ENCODE results near the gene ACVR1. TPM values are rescaled to one million over a fixed set of nuclear protein-coding genes. Genes with fewer than 3 reads are reported as not detected.

The ACVR1 gene
- total RNA-seq, 1 experiment from 2014 or later, result 71.3 TPM

DNA sequence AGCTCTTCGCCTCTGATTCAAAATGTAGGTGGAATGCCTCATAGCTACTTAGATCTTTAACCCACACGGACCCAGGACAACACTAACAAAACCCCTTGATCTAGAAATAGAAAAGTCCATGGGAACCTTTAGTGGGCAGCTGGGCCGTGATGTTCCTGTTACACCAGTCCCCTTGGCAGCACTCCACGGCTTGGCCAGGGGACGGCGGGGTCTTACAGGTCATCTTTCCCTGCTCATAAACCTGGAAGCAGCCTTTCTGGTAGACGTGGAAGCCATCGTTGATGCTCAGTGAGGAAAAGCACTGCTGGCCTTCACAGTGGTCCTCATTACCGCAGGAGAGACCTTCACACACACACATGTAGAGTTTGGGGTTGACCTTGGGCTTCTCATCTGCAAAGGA is 95.9 kb downstream of the ACVR1 start:
- no peak for DNase-seq
- intact Hi-C loops (cut with micrococcal nuclease; ENCODE audit: unreplicated experiment), result no loop called here
- no peaks in the 10 kb centered on the region for H3K9me3 Mint-ChIP-seq (ENCODE audit: low read depth, unreplicated experiment)
- H3K36me3 Mint-ChIP-seq (ENCODE audit: insufficient read depth, unreplicated experiment), result peaks cover 42% of the 10 kb centered on the region
- no peak overlapping the region for H3K4me3 Mint-ChIP-seq (ENCODE audit: low read depth, unreplicated experiment)
- CTCF ChIA-PET, result interaction anchor here (1.1 kb wide), 1 partner anchor 96 kb away, joined by 3 read pairs; the partner anchor contains the start of gene ACVR1
- TF ChIP-seq, protein P1, sequence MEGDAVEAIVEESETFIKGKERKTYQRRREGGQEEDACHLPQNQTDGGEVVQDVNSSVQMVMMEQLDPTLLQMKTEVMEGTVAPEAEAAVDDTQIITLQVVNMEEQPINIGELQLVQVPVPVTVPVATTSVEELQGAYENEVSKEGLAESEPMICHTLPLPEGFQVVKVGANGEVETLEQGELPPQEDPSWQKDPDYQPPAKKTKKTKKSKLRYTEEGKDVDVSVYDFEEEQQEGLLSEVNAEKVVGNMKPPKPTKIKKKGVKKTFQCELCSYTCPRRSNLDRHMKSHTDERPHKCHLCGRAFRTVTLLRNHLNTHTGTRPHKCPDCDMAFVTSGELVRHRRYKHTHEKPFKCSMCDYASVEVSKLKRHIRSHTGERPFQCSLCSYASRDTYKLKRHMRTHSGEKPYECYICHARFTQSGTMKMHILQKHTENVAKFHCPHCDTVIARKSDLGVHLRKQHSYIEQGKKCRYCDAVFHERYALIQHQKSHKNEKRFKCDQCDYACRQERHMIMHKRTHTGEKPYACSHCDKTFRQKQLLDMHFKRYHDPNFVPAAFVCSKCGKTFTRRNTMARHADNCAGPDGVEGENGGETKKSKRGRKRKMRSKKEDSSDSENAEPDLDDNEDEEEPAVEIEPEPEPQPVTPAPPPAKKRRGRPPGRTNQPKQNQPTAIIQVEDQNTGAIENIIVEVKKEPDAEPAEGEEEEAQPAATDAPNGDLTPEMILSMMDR (IDR thresholded peaks at IDR 0.05; ENCODE audit: unreplicated experiment), result no peak
- no TSS peak for BruUV-seq (replicated peaks)
- H3K27ac Mint-ChIP-seq (ENCODE audit: unreplicated experiment), result no peak overlapping the region
- H3K27me3 Mint-ChIP-seq (ENCODE audit: unreplicated experiment), result no peaks in the 10 kb centered on the region
- H3K4me1 Mint-ChIP-seq (ENCODE audit: low read depth, unreplicated experiment), result peaks cover 34% of the 10 kb centered on the region

DNA sequence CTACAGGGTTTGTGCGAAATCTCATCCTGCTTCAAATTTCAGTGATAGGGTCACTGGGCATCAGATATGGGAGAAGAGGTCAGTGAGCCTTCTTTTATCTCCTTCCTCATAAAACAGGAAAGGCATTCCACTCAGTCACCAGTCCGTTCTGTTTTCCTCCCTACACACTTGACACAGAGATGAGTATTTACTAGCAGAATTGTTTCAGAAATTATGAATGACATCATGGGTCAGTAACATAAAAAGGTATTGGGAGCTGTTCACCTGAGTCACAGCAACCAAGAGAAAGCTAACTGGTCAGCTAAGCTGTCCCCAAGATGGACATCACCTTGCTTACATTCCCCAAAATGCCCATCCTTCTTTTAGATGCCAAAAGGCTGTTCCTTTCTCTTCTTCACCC is 96.3 kb downstream of the ACVR1 start:
- peaks cover 44% of the 10 kb centered on the region for H3K36me3 Mint-ChIP-seq (ENCODE audit: insufficient read depth, unreplicated experiment)
- no peak overlapping the region for H3K27ac Mint-ChIP-seq (ENCODE audit: unreplicated experiment)
- CTCF ChIA-PET, result interaction anchor here (1.1 kb wide), 1 partner anchor 96 kb away, joined by 3 read pairs; the partner anchor contains the start of gene ACVR1
- no peaks in the 10 kb centered on the region for H3K27me3 Mint-ChIP-seq (ENCODE audit: unreplicated experiment)
- H3K4me1 Mint-ChIP-seq (ENCODE audit: low read depth, unreplicated experiment), result peaks cover 33% of the 10 kb centered on the region
- H3K4me3 Mint-ChIP-seq (ENCODE audit: low read depth, unreplicated experiment), result no peak overlapping the region
- no peaks in the 10 kb centered on the region for H3K9me3 Mint-ChIP-seq (ENCODE audit: low read depth, unreplicated experiment)
- no TSS peak for BruUV-seq (replicated peaks)
- intact Hi-C loops (cut with micrococcal nuclease; ENCODE audit: unreplicated experiment), result no loop called here
- TF ChIP-seq, protein P1 (IDR thresholded peaks at IDR 0.05; ENCODE audit: unreplicated experiment), result no peak
- no peak for DNase-seq

DNA sequence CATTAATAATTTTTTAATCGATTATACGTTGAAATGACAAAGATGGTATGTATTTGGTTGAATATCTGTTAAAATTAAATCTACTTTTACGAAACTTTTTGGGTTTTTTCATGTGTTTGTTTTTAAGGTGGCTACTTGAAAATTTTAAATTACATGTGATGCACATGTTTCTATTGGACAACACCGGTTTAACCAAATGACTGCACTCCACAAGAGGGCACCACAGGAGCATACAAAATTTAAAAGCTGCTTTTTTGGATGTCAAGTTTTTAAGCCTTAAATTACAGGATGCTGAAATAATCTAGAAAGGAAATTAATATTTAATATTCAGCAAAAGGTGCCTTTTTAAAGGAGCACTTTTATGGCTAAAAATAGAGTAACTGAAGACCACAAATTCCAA is 98.7 kb downstream of the ACVR1 start:
- intact Hi-C loops (cut with micrococcal nuclease; ENCODE audit: unreplicated experiment), result loop anchor here (1.0 kb wide), 1 partner anchor 233 kb away; no protein-coding TSS in a partner anchor
- Mint-ChIP-seq H3K27ac (ENCODE audit: unreplicated experiment) (no peak overlapping the region), H3K9me3 (ENCODE audit: low read depth, unreplicated experiment) (no peaks in the 10 kb centered on the region), H3K4me1 (ENCODE audit: low read depth, unreplicated experiment) (peaks cover 14% of the 10 kb centered on the region), H3K4me3 (ENCODE audit: low read depth, unreplicated experiment) (no peak overlapping the region), H3K36me3 (ENCODE audit: insufficient read depth, unreplicated experiment) (peaks cover 49% of the 10 kb centered on the region), H3K27me3 (ENCODE audit: unreplicated experiment) (no peaks in the 10 kb centered on the region)
- TF ChIP-seq, protein P1 (IDR thresholded peaks at IDR 0.05; ENCODE audit: unreplicated experiment), result peak; percentile 35
- peak; percentile 68 for DNase-seq
- BruUV-seq (replicated peaks), result no TSS peak
- CTCF ChIA-PET, result interaction anchor here (1.0 kb wide), 1 partner anchor 234 kb away, joined by 3 read pairs; no protein-coding TSS in a partner anchor

DNA sequence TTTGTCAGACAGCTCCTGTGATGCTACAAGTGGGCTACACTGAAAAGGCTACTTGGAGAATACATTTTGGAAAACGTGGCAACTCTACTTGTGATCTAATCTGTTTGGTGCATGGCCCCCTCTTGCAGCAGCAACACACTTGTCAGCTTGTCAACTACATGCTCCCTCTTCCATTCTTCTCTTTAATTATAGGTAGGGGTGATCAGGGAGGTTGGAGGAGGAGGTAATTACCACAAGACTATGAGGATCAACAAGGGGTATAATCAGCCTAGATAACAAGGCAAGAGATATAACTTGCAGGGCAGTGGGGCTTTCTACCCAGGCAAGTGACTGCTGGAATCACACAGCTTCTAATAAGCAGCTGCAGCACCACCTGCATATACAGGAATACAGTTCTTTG is 104.9 kb downstream of the ACVR1 start:
- Mint-ChIP-seq H3K36me3 (ENCODE audit: insufficient read depth, unreplicated experiment) (peaks cover 37% of the 10 kb centered on the region), H3K4me1 (ENCODE audit: low read depth, unreplicated experiment) (no peaks in the 10 kb centered on the region), H3K27ac (ENCODE audit: unreplicated experiment) (no peak overlapping the region), H3K4me3 (ENCODE audit: low read depth, unreplicated experiment) (no peak overlapping the region), H3K9me3 (ENCODE audit: low read depth, unreplicated experiment) (no peaks in the 10 kb centered on the region), H3K27me3 (ENCODE audit: unreplicated experiment) (no peaks in the 10 kb centered on the region)
- BruUV-seq (replicated peaks), result no TSS peak
- DNase-seq, result no peak
- TF ChIP-seq, protein P1 (IDR thresholded peaks at IDR 0.05; ENCODE audit: unreplicated experiment), result no peak
- intact Hi-C loops (cut with micrococcal nuclease; ENCODE audit: unreplicated experiment), result no loop called here
- CTCF ChIA-PET, result no interaction called here

All from Calu3 (cell line).